ENCODE measurements around the gene TFAP2D.

DNA sequence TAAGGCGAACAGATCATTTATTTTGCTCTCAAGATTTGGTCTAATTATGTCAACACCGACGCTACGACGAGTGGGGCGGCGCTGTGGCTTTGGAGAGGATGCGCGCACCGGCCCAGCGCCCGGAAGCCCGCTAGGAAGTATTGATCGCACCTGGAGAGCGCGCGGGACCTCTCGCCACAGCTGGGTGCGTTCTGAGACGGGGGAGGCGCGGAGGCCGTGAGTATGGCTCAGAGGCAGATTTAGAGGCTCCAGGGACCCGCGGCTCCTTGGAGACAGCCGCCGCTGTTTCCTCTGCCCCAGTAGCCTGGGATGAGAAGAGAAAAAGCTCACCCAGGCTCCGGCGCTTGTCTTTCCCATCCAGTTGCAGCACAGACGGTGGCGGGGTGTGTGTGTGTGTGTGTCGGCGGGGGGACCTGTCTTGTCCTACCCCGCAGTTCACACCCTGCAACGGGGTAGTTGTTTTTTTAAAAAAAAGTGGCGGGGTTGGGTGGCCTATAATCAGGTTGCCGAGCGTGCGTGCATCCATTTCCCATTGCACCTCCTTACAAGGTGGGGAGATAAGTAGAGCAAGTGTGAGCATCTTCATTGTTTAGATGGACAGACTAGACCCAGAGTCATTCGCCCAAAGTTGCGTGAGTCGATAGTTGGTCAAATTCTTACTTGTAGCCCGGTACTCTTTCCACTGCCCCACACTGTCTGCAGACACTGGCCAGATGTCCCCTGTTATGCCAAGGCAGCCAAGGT is 11.2 kb downstream of the TFAP2D start:
- no peak for TF ChIP-seq EZH2 (IDR thresholded peaks at IDR 0.05)
- no peak for TF ChIP-seq POLR2AphosphoS5 (IDR thresholded peaks at IDR 0.05; ENCODE audit: borderline replicate concordance, low read depth, low read length)
- no peak for TF ChIP-seq FOXP2 (optimal IDR thresholded peaks at IDR 0.05; ENCODE audit: control extremely low read depth, extremely low read length, insufficient read depth)

Measured in SK-N-MC (cell line).